GM15510 (cell line): Measurements from ENCODE around the gene FEN1.

Experiments
- POLR2A ChIP-seq: IDR thresholded peaks from 3 replicates; pipeline ENCODE4 v1.6.1; 2011; ENCODE audit warnings: borderline replicate concordance; ENCODE audit not compliant: insufficient read length; ENCODE audit errors: extremely low read depth

The FEN1 gene

DNA sequence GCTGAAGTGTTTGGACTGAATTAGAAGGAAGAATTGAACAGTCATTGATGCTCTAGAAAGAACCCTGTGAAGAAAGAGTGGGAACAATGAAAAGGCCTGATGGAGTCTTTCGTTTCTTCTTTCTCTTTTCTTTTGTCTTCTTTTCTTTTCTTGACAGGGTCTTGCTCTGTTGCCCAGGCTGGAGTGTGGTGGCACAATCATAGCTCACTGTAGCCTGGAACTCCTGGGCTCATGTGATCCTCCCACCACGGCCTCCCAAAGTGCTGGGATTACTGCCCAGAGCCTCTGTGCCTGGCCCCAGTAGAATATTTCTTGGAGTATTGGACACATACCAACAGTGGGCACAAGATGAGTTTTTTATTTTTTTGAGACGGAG, 1.1 kb downstream of the FEN1 start:
- TF ChIP-seq POLR2A, result no peak

DNA sequence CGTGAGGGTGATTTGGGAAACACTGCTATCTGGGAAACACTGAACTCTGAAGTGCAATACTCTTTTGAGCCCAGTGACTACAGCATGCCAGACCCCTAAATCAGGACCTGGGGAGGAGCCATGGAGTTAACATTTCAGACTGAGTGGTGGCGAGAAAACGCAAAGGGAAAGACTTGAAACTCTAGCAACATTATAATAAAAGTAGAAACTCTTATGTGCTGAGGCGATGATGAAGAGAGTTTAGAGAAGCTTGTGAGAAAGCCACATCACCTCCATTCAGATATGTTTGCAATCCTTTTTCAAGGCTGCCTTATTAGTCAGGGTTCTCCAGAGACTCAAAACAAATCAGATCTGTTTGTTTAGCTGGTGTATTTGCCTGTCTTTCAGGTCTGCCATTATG, 1.9 kb downstream of the FEN1 start:
- no peak for TF ChIP-seq POLR2A

DNA sequence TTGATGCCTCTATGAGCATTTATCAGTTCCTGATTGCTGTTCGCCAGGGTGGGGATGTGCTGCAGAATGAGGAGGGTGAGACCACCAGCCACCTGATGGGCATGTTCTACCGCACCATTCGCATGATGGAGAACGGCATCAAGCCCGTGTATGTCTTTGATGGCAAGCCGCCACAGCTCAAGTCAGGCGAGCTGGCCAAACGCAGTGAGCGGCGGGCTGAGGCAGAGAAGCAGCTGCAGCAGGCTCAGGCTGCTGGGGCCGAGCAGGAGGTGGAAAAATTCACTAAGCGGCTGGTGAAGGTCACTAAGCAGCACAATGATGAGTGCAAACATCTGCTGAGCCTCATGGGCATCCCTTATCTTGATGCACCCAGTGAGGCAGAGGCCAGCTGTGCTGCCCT, 2.7 kb downstream of the FEN1 start:
- no peak for TF ChIP-seq POLR2A

DNA sequence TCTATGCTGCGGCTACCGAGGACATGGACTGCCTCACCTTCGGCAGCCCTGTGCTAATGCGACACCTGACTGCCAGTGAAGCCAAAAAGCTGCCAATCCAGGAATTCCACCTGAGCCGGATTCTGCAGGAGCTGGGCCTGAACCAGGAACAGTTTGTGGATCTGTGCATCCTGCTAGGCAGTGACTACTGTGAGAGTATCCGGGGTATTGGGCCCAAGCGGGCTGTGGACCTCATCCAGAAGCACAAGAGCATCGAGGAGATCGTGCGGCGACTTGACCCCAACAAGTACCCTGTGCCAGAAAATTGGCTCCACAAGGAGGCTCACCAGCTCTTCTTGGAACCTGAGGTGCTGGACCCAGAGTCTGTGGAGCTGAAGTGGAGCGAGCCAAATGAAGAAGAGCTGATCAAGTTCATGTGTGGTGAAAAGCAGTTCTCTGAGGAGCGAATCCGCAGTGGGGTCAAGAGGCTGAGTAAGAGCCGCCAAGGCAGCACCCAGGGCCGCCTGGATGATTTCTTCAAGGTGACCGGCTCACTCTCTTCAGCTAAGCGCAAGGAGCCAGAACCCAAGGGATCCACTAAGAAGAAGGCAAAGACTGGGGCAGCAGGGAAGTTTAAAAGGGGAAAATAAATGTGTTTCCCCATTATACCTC, 3.3 kb downstream of the FEN1 start:
- TF ChIP-seq POLR2A, result no peak

DNA sequence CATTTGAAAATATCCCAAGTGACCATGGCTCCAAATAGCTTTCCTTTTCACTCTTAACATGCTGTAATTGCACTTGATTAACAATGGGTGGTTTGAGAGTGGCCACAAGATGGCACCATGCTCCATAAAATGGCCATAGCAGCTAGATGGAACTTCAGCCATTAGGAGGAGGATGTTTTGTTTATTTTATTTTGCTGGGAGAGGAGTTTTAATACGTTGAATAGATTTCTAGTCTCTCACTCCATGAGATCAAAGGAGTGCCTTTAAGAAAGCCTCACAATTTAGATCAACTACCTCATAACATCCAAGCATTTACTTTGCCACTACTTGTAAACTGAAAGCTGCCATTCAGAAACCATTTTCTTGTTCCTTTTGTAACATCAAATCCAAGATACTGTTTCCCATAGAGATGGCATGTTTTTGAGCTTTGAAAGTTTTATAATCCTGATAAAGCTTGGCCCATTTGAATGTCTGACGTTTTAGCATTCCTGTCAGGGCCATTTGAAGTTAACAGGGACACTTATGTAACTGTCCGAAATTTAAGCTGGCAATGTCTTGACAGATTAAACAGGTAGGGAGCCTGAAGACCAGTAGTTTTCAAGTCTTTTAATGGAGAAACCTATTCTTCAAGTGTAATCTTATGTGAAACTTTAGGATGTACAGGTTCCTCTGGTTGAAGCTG, 4.7 kb downstream of the FEN1 start:
- no peak for TF ChIP-seq POLR2A

DNA sequence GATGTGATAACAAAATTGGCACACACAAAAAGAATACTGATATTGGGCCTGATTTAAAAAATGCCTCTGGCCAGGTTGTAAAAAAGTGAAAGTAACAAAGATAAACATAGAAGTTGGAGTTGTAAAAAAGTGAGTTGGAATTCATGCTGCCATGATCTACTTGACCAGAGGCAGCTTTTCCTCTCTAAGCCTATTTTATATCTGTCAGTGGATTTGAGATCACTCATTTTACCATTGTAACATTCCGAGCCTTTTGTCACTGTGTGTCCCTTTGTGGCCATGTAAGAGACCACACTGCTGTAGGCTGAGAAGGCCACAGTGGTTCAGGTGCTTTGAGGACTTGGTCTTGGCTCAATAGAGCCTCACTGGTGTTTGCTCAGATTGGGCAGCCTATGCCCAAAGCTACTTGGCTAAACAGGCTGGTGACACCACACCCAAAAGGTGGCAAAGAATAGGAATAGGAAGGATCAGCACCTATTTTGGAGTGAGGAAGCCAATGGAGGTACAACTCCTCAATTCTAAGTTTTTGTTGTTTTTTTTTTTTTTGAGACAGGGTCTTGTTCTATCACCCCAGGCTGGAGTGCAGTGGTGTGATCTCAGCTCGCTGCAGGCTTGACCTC, 7.1 kb downstream of the FEN1 start:
- TF ChIP-seq POLR2A, result no peak

DNA sequence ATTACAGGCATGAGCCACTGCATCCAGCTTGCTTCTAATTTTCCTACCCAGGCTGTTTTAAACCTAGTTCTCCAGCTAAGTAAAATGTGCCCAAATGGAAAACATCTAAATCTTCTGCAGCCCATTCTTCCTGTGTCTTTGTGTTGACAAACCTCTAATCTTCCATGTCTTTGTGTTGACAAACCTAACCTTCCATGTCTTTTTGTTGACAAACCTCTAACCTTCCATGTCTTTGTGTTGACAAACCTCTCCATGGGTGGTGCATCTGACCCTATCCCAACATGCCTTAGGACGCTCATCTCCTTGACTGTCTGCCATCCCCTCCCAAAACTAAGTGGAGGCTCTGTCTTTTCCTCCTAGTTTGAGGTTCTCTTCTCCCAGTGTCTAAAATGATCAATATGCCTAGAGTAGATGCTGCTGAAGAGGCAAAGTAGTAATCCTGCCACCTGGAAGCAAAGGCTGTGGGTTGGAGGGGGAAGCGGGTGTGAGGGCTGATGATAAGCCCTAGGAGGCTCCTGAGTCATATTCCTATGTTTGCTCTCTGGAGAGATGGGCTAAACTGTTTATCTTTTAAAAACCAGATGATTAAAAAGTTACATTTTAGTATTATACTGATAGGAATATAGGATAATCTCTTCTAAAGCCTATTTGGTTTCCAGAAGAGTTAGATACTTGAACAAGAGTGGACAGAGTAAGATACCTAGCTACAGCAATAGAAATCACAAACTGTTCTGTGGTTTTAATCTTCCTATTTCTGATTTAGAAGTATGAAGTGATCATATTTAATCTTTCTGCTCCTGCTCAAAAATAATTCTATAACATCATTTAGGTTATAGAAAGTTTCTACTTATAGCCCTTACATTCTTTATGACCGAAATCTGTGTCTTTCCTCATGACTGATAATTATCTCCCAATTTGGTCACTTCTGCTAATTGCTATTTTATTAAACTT, 7.9 kb downstream of the FEN1 start:
- no peak for TF ChIP-seq POLR2A

DNA sequence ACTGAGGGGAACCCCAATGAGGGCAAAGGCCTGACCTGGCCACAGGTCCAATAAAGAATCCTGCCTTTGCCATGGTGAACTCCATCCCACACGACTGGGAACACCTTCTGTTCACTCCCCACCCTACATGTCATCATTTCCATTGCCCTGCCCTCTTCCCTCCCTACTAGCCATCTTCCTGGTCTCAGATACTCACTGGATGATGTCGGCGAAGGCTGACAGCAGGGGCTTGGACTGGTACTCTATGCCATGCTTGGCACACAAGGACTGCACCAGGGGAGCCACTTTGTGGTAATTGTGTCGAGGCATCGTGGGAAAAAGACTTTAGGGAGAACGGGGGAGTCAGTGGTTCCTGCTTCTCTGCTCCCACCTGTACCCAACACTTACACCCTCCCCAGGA, 9.9 kb downstream of the FEN1 start:
- no peak for TF ChIP-seq POLR2A

DNA sequence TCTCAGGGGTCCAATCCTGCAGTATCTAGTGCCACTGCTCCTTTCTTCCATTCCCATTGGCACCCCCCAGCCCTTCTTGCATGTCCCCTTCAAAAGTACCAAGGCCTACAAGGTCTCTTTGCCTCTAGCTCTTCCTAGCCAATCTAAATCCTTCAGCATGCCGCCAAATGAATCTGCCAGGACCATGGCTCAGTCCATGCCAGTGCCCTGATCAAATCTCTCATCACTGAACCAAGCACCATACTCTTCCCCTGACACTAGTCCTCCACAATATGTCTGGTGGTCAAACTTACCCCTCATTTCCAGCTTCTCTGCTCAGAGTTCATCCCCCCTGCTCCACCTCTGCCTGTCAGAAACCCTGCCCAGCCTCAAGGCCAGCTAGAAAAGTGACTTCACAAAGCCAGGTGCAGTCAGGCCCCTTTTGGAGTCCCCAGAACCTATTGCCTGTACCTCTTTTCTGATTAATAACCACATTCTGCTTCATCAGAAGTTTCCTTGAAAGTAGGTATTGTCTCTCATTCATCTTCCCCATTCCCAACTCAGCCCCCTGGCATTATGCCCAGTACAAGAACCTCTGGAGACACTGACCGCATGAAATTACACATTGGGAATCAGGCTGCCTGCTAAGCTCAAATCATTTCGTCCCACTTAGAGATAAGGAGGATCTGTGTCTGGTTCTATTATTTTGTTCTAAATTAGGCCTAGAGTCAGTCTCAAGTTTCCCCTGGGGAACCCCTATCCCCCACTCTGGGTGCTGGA, 11.4 kb downstream of the FEN1 start:
- TF ChIP-seq POLR2A, result no peak

DNA sequence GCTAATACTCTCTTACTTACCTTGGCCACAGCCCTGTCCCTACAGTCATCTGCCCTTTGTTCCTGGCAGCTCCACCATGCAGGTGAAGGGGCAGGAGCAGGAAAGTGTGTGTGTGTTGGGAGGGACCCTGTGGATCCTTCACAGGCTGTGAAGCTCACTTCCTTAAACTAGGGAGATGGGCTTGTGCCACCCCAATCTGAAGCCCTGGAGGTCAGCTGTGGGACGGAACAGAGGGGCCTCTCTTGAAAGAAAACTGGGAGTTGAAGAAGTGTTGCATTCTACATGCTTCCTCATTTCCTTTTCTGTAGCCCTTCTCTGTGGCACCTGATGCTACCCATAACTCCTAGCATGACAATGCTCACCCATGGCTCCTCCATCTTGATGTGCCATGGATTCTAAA, 12.4 kb downstream of the FEN1 start:
- no peak for TF ChIP-seq POLR2A

DNA sequence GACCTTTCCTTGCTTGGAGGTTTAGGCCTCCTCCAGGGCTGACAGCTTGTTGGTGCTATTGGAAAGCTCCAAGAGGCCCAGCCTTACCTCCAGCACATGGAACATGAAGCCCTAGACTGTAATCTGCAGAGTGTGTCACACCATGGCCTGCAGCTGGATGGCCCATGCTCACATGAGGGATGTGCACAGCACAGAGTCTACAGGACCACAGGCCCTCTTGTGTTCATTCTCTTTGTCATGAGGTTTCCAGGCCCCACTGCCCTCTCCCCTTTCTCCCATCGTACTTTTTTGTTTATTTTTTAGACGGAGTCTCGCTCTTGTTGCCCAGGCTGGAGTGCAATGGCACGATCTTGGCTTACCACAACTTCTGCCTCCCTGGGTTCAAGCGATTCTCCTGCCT, 14.1 kb downstream of the FEN1 start:
- no peak for TF ChIP-seq POLR2A

DNA sequence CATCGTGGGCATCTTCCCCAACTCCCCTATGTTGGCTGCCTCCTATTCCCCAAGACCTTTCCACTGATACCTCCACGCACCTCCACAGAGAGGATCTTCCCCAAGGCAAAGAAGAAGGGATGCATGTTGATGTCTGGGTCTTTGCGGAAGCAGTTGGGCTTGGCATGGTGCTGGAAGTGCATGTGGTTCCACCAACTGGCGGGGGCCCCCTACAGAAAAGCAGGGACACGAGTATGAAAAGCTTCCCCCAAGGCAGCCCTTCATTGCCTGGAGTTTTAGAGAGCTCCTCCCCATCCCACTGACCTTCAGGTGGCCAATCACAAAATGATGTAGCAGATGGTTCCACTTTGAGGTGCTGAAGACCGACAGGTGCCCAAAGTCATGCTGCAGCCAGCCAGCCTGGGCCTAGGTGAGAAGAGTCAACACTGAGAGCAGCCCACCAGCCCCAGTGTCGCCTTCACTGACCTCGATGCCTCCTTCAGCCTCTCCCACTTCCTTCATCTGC, 18.0 kb downstream of the FEN1 start:
- no peak for TF ChIP-seq POLR2A

DNA sequence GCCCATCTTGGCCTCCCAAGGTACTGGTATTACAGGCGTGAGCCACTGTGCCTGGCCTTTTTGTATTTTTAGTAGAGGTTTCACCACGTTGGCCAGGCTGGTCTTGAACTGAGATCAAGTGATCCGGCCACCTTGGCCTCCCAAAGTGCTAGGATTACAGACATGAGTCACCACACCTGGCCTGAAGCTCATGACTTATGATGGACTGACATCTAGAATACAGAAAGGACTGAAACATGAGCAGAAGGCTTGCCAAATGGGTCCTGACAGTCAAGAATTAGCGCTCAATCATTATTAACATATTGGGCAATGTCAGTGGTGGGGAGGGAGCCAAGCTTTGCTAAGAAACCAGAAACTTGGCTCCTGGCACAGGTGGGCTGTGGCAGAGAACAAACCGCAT, 19.1 kb downstream of the FEN1 start:
- no peak for TF ChIP-seq POLR2A

DNA sequence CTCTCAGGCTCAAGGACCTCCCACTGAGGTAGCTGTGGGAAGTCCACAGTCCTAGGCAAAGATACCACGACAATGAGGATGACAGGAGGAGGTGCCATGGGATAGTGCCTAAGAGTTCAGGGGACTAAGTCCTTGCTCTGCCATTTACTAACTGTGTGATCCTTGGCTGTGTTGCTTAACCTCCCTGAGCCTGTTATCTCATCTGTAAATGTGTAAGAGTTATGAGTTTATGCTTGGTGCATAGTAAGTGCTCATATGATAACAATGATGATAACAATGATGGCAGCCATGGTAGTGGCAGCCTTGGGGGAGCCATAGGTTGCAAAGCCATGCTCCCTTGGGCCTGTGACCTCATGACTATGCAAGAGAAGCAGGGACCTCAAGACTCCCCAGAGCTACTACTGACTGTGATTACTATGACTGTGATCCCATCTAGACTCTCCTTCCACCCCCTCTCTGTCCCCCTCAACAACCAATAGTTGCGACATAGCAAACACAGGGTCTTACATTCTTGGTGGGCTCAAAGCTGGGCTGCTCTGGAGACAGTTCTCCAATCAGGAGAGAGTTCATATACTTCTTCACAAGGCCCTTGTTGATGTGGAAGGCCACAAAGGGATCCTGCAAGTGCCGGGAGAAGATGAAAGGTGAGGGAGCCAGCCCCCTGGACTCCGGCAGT, 20.2 kb downstream of the FEN1 start:
- no peak for TF ChIP-seq POLR2A
